HT1080 (cell line): ENCODE measurements around the gene ABLIM1. TPM values are rescaled to one million over a fixed set of nuclear protein-coding genes. Genes with fewer than 3 reads are reported as not detected.
A peak's percentile ranks its signal among the peaks of the same experiment; 100 is the strongest.

Source experiments
- DNase-seq: peaks from one replicate; pipeline ENCODE4 v3.0.0-alpha.2; 2015; ENCODE audit warnings: low read depth
- total RNA-seq: library from RNA; depleted of rRNA; stranded (reverse); fragments of >200 nt; shearing (Covaris generic); gene quantifications from 2 replicates; pipeline ENCODE4 v1.2.3, GENCODE V29; 2014

Gene ABLIM1
- total RNA-seq, 1 experiment from 2014 or later, result 1.3 TPM

DNA sequence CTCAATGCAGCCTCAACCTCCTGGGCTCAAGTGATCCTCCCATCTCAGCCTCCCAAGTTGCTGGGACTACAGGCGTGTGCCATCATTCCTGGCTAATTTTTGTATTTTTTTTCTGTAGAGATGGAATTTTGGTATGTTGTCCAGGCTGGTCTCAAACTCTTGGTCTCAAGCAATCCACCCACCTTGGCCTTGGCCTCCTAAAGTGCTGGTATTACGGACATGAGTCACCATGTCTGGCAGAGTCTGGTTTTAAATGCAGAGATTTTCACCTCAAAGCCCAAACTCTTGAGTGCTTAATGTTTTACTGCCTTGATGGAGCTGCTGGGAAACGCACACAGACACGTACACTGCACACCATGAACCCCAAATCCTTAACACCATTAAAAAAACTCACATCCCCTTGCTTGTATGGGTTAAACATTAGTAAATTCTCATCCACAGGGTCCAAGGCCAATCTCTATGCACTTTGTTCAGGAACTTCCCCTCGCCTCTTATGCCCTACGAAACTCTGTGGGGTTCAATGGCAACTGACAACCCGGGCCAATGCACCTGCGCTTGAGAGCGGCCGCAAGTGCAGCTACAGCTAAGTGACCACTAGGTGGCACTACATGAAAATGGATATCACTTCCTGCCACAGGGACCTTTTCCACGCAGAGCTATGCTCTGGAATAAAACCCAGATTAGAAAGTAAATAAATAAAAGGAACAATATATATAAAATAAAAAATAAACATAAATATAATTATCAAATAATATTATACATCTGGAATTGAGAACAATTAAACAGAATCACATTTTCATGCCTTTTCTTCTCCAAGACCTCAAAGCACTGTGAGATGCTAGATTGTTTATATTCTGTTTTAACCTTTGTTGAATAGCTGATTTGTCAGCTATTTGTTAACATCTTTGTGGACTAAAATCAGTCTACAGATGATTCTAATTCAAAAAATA lies 186.8 kb downstream of the ABLIM1 start:
- DNase-seq, result peak; percentile 31

DNA sequence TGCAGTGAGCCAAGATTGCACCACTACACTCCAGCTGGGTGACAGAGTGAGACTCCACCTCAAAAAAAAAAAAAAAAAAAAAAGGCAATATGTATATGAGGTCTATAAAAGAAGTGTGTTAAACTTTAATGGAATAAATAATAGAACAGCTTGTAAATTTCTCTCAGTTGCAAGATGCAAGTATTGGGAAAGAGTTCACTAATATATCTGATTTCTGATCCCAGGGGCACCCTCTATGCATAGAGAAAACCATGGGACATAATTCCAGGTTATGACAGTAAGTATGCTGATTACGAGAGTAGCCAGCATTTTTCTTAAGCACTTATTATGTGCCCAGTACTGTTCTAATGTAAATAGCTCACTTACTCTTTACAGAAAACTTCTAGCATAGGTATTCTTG lies 187.7 kb downstream of the ABLIM1 start:
- DNase-seq, result no peak

DNA sequence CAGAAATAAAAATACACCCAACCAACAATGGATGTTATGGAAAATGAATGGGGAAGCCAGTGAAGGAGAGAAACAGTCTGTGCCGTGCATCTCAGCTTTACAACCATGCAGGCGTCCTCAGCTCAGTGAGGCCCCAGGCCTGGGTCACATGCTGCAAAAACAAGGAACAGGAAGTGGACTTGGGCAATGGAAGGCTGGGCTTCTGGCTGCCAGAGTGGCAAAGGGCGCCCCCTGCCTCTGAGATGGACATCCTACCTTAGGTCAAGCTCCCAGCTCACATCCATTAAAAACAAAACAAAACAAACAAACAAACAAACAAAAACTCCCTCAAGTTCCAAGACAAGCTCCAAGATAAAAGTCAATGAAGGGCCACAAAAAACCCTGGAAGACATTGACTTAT lies 199.1 kb downstream of the ABLIM1 start:
- peak; percentile 40 for DNase-seq

DNA sequence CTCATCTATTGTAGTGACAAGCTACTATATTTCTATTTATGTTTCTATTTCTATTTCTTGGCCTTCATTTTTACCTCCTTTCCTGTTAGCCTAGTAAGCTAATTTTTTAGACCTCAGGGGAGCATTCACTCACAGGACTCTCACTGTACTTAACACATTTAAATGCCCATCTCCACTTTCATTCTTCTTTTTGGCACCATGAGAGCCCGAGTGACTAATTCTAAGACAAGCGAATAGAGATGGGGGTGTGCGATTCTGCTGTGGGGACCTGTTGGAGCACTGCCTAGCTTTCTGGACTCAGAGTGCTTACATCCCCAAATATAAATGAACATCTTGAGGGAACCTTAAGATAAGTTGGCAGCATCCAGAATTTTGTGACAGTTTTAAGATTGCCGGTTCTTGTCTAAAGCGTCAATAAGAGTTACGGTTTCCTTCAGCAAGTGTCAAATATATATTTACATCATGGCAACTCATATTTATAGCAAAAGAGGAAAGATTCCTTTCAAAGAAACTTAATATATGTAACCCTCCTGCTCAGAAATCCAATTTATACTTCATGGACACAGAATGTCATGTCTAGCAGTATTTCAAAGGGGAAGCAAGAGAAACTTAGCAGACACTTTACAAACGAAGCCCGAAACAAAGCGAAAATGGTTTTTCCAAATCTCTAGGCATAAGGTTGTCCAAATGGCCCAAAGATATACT lies 199.7 kb downstream of the ABLIM1 start:
- DNase-seq, result no peak

DNA sequence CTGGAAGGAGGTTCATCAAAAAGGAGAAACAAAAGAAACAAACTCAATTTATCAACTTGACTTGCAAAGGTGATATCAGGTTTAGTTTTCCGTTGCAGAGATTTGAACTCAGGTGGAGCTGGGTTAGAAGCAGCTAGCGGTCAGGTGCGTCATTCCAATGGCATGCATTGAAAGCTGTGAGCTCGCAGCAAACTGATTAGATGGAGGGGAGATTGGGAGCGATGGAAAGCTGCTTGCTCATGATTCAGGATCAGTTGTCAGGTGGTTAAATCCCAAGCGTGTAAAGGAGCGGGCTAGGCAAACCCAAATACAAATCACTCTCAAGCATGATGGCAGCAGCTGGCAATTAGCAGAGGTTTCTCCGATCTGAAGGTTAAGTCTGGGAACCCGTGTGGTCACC lies 204.5 kb downstream of the ABLIM1 start:
- peak; percentile 66 for DNase-seq

DNA sequence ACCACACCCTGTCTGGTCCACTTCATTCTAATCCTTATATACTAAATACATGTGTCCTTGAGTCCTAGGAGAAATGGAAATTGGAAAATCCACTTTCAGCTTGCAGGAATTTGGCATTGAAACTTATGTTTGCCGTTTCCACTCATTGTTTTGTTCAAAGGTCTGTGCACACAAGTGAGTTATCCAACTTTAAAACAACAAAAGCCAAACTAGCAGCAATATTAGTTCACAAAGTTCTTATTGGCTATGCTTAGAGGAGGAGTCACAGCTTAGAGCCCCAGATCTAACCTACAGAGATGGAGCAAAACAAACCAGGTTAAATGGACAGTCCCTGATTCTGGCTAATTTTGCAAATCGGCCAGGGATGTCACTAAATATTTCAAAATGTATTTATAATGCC lies 209.2 kb downstream of the ABLIM1 start:
- DNase-seq, result no peak

DNA sequence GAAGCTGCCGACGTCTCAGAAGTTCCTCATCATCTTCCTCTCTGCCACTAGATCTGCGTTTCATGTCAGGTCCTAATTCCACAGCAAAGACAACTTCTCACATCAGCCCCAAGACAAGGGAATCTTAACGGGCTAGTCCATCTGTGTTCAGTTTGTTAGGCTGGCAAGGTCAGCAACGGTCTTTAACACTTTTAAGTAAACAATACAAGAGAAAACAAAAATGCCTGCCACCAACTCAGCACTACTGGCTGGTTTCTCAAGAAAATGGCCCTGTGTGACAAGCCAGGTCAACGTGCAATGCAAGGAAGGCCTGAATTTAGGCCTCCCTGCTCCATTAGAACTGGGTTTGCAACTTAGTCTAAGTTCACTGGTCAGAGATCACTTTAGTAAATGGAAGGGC lies 212.7 kb downstream of the ABLIM1 start:
- no peak for DNase-seq

DNA sequence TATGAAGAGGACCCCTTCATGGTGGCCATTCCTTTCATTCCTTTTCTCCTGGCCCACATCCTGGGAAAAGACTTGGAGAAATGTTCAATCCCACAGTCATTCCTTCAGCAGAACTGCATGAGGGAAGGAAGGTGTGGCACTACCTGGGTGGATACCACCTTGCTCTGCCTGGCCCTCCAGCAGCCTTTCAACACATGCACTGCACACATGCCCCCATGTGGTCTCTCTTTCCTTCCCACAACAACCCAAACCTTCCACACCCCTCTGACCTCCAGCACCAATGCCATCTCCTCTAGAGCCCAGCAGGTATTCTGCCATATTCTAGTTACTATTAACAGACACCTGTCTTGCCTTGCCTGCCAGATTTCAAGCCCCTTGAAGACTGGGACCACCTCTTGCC lies 213.3 kb downstream of the ABLIM1 start:
- no peak for DNase-seq

DNA sequence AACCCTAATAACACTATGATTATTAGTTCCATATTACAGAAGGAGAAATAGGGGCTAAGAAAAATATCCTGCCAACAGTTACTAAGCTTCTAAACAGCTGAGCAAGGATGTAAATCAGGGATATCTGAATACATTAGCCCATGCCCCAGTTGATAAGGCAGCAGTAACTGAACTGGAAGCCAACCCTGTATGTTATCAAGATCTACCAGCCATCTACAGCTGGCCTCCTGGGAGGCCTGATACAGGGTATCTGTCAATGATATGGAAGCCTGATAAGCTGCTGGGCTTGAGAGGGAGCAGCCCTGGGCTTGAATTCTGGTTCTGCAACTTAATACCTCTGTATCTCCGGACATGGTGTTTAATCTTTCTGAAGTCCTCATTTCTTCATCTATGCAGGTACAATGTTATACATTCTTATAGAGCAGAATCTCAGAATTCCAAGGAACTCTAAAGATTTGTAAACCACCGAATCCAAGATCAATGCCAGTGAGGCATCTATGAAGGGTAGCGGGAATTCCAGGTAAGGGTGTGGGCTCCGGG lies 215.9 kb downstream of the ABLIM1 start:
- no peak for DNase-seq

DNA sequence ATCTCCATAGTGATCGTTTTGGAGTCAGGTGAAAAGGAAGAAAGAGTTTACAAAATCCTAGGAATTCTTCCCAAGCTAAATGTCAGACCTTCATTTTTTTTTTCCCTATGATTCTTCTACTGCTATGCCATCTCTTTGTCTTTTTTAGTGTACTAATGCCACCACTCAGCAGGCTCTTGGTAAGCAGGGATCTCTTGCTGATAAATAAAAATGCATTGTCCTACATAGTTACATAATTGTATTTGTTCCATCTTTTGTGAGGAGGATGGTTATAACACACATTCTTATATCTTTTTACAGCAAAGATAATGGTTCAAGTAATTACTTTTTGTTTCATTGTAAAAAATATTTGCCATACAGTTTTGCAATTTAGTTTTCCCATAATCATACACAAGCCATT lies 217.0 kb downstream of the ABLIM1 start:
- DNase-seq, result no peak

DNA sequence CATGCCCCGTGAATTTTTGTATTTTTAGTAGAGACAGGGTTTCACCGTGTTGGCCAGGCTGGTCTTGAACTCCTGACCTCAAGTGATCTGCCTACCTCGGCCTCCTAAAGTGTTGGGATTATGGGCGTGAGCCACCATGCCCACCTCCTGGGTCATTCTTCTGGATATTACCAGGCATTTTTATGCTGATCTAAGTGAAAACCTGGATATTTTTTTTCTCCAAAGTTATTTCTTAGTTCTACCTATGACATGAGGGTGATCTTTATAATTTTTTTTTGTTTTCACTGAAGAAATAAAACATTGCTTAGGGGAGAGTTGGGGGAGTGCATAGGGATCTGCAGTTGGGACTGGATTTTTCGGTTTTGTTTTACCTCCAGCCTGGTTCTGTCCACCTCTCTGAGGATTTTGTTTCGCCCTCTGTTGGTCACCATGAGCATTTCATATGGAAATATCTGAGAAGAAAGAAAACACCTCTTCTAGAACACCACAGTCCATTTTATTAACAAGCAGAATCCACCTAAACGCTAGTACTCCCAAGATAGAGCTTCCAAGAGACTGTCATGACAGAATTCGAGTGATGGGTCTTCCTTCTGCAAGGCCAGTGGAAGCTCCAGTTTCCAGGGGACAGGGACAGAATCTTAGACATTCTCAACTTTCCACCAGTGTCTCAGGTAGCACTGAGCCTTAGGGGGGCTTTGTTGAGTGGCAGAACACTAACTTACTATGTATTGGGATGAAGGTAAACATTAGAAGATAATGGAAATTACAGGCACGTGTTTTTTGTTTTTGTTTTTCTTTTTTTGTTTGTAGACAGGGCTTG lies 220.4 kb downstream of the ABLIM1 start:
- DNase-seq, result peak; percentile 17

DNA sequence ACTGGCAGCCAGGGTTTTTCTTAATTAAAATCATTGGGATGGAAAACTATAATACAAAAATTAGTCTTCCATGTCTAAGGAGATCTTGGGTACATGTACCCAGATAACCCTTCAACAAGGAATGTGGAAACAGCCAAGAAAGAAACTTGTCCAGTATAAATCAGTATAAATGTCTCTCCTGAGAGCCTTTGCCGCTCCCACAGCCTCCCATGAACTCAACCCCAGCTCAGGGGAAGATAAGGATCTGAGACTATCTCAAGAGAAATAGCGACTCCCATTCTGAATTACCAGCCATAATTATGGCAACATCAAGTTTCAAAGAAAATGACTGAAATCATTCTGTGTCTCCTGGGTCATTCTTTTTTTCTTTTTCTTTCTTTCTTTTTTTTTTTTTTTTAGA lies 221.1 kb downstream of the ABLIM1 start:
- no peak for DNase-seq

DNA sequence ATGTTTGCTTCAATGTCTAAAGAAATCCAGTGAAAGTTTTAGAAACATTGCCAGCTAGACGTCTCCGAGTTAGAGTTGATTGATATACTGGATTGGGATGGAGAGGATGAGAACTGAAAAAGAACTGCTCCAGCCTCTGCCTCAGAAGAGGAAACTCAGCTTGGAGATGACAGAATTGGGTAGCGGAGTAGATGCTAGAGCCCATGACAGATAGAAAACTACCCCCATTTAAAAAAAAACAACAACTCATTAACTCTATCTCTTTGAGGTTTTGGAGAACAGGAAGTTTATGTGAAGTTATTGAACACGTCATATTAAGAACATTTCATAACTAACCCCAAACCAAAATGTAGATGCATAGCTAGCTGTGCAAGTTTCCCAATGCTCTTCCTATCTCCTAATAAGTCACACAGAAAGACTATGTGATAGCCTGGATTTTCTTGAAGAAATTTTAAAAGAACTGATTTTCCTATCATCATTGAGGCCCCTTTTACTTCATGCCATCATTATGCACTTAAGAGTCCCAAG lies 225.4 kb downstream of the ABLIM1 start:
- DNase-seq, result peak; percentile 18

DNA sequence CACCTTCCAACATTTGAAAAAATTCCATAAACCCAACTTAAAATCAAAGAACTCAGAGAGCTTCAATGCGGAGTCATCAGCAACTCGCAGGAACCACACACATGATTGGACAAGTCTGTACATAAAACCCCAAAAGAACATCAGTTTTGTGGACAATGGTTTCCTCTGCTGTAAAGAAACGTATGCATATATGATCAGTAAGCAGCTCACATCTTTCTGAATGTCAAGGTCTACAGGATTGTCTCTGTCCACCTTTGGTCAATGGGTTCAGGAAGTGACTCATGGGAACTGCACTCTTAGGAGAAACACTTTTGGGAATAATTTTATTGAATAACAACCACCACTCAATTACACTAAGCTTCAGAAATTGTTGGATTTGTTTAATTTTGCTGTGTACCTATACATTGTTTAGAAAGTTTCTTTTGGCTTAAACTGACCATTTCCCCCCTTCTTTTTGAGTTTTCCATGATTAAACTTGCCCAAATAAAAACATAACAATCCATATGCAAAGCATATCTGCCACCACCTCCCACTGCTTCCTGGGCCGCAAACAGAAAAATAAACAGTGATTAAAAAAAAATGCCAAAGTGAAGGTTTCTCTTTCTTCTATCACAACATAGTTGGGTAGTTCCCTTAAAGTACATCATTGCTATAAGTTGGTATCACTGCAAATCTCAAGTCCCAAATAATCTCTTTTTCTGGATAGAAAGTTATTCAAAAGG lies 226.5 kb downstream of the ABLIM1 start:
- no peak for DNase-seq

DNA sequence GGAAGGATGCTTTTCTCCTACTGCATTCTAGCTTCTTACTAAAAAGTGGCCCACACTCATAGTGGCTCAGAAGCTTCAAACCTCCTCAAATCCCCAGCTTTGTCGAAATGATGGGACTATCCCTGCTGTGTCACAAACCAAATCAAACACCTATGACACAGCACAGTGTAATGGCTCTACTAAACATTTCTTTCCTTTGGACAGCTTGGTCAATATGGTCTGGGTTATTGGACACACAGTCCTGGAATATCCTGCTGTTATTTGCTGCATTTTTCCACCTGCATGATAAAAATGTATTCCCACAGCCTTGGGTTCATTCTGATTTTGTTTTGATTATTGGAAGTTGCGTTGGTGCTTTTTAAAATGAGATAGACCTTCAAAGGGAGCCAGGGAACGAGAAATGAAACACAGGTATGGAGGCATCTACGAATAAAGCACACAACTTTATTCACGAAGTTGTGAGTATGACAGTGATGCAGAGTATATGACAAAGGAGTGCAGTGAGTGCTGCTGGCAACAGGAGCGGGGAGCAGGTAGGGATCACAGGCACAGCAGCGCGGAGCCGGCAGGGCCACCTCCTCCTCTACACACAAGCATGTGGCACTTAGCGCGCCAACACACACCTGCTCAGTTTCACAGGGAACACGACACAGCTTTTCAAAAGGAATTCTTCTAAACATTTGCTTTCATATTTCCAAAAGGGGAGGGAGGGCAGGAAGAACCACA lies 227.2 kb downstream of the ABLIM1 start:
- DNase-seq, result no peak

DNA sequence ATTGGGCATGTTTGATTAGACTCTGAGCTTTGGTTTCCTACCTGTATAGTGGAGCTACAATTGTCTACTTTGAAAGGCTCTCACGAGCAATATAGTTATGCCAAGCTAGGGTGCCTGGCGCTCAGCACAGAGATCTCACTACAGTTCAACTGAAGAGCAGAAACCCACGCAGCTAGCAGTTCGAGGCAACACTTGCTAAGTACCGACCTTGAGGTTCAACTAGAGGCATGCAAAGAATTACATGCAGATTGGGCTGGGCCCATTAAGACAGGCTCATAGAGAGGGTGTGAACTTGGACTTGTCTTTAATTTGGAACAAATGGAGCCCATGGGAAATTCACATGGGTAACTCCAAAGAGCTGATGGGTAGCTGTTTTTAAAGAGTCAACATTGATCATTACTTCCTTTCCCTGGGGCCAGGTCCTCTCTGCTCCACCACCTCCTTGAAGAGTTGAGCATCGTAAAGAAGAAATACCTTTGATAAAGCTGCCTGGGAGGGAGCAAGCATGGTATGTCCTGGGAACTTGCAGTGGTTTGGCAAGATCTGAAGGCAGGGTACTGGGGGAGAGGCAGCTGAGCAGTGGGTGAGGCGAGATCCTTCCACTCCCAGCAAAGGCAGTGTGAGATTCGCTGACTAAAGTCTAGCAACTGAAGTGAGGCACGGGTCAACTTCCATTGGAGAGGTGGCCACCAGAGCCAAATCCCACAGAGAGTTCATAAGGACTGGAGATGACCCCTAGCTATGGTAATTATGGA lies 228.3 kb downstream of the ABLIM1 start:
- no peak for DNase-seq

DNA sequence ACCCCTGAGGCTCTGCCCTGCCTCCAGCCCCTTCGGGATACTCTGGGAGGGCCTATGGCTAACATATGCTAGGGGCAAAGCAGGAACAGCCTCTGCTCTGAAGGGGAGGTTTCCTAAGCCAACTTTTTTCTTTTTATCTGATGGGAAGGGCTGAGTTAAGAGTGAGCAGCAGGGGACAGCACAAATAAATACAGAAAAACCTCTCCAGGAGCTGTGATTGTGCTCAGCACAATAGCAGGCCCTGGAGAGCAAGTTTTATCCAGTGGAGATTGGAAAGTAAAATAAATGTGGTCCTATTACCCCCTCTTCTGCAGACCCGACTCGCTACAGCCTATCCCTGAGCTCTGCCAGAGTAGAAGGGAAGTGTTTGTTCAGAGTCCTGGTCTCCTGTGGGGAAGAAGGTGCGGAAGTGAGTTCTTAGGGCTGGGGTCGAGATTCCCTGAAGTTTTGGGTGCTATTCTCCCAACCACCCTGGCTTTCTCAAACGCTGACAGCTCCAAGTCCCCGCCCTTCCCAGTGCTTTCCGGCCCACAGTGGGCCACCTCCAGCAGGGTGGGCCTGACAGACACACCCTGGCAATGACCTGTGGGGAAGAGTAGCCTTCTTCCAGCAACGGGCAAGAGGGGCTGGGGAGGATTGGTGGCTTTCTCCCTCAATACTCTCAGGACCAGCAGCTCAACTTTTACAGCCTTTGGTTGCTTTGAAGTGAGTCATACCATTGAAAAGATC lies 230.8 kb downstream of the ABLIM1 start:
- no peak for DNase-seq

DNA sequence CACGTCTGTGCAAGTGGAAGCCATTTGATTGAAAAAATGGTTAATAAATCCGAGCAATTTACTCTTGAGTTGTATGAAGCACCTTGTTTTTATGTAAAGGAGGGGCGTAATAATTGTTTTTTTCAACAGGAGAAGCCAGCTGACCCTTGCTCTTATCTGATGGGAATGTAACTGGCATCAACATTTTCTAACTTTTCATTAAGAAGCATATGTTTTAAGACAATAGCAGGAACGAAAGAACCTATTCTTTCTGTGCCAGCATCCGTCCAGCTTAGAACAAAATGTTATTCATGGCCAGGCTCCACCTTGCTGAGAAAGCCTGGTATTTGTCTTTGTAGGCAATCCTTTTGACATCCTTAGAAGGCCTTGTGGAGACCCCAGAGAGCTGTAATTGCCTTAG lies 231.6 kb downstream of the ABLIM1 start:
- no peak for DNase-seq
